Adipose tissue (tissue), 3 donors: ENCODE results near the gene RRAGC. TPM values are rescaled to one million over a fixed set of nuclear protein-coding genes. Genes with fewer than 3 reads are reported as not detected.
A peak's percentile ranks its signal among the peaks of the same experiment; 100 is the strongest.

Source experiments
- H3K27ac ChIP-seq: one replicate; pipeline ENCODE4 v1.5.1; 2013; ENCODE audit warnings: low read depth, low read length
- WGBS, 3 donors: extraction: QIAGEN DNeasy Blood & Tissue Kit; methylation state at CpG; one replicate each; pipeline ENCODE4 v1.1.7; 2013; 5-methylcytosine and 5-hydroxymethylcytosine counted together
- polyA plus RNA-seq, 3 donors: library from polyadenylated mRNA; stranded (reverse); fragments of 200-250 nt; gene quantifications; one replicate each; pipeline ENCODE4 v1.2.3, GENCODE V29; 2013
- donor health status: healthy with polysubstance abuse.
- donor health status: Bipolar disorder and iron deficiency.
- donor health status: healthy.

Gene RRAGC, protein sequence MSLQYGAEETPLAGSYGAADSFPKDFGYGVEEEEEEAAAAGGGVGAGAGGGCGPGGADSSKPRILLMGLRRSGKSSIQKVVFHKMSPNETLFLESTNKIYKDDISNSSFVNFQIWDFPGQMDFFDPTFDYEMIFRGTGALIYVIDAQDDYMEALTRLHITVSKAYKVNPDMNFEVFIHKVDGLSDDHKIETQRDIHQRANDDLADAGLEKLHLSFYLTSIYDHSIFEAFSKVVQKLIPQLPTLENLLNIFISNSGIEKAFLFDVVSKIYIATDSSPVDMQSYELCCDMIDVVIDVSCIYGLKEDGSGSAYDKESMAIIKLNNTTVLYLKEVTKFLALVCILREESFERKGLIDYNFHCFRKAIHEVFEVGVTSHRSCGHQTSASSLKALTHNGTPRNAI
- 10 to 100 TPM in 2 of 3 donors, 1 to 10 TPM in 1; 9.0 to 49.6 (median 27.0) TPM for polyA plus RNA-seq

- WGBS, 3 donors, result 0 to 1% (median 1%) methylated on average over 40 to 70 of the region's 70 CpGs
- peak within 1 kb of the TSS; percentile 61 for H3K27ac ChIP-seq
These were observed at the start of gene RRAGC for GRCh38 chr1:38859561-38860453. RRAGC (minus strand) TSS chr1:38859772; CDS start chr1:38859646, 126 bp downstream.

- WGBS, 3 donors, result 81 to 89% (median 83%) methylated on average over 13 of the region's 13 CpGs
- H3K27ac ChIP-seq, result no peak overlapping the region
These were observed 49.2 kb upstream of the RRAGC start for GRCh38 chr1:38908821-38909220.

DNA sequence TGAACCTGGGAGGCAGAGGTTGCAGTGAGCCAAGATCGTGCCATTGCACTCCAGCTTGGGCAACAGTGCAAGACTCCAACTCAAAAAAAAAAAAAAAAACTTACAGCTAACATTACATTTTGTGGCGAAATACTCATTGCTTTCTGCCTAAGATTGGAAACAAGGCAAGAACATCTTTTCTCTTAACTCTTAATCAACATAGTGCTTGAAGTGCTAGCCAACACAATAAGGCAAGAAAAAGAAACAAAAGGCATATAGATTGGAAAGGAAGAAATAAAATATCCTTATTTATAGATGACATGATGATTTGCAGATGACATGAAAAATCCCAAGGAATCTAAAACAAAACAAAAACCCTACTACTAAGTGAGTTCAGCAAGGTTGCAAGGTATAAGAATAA lies 46.4 kb upstream of the RRAGC start:
- WGBS, 3 donors, result 65 to 97% (median 97%) methylated on average over 2 of the region's 2 CpGs
- H3K27ac ChIP-seq, result no peak overlapping the region

- WGBS, 3 donors, result 47 to 90% (median 79%) methylated on average over 4 of the region's 4 CpGs
These were observed 40.0 kb upstream of the RRAGC start for GRCh38 chr1:38899560-38899959.

GRCh38 chr1:38898653-38899230 lies 39.2 kb upstream of the RRAGC start:
- no peak overlapping the region for H3K27ac ChIP-seq

More at GRCh38 chr1:38899560-38899959, 40.0 kb upstream of the RRAGC start:
- H3K27ac ChIP-seq, result no peak overlapping the region

DNA sequence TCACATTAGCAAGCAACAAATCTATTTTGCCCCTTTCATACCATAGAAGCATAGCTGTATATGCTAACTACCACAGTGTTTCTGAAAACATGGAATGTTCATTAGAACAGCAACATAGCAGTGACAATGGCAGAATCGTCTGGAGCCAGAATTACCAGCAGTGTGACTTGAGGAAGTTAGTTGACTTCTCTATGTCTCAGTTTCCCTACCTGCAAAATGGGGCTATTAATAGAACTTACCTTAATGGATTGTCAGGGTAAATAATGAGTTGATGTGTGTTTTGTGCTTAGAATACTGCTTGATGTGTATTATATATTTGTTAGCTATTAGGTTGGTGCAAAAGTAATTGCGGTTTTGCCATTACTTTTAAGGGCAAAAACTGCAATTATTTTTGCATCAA lies 36.6 kb upstream of the RRAGC start:
- WGBS, 3 donors, result 89 to 94% (median 93%) methylated on average over 2 of the region's 2 CpGs
- H3K27ac ChIP-seq, result no peak overlapping the region

DNA sequence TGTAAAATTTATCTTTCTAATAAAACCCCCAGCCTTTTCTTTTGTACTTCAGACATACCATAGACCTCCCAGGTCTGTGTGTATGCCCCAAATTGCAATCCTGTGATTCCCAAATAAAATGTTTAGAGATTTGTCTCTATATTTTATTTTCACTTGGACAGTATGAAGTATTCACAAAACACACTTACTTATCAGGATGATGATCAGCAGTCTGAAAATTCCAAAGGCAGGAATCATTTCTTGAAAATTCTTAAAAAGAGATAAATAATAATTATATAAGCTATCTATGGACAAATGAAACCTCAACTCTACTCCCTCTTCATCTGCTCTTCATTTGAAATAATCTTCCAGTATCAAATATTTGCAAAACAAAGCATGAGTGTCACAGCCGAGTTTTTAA lies 33.4 kb upstream of the RRAGC start:
- H3K27ac ChIP-seq, result no peak overlapping the region
- 64 to 82% (median 78%) methylated on average over 1 of the region's 1 CpG for WGBS, 3 donors

DNA sequence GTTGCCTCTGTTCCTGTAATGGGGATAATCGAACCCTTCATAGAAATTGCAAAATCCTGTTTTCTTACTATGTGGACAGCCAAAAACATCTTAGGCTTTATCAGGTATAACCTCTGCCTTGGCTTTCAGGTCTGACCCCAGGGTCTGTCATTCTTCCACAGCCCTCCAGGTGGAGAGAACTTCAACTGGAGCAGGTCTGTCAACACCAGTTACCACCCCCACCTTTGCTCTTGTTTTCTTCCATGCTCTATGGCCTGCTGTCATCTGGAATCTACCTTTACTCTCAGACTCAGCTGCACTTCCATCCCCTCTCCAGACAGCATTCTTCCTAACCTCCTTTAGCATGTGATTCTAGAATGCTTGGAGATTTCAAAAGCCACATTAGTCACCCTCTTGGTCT lies 32.2 kb upstream of the RRAGC start:
- WGBS, 3 donors, result 76 to 91% (median 89%) methylated on average over 1 of the region's 1 CpG

GRCh38 chr1:38889589-38889988 lies 30.0 kb upstream of the RRAGC start:
- 56 to 72% (median 68%) methylated on average over 5 of the region's 5 CpGs for WGBS, 3 donors
- H3K27ac ChIP-seq, result no peak overlapping the region

More for the DNA sequence above, 32.2 kb upstream of the RRAGC start:
- no peak overlapping the region for H3K27ac ChIP-seq

DNA sequence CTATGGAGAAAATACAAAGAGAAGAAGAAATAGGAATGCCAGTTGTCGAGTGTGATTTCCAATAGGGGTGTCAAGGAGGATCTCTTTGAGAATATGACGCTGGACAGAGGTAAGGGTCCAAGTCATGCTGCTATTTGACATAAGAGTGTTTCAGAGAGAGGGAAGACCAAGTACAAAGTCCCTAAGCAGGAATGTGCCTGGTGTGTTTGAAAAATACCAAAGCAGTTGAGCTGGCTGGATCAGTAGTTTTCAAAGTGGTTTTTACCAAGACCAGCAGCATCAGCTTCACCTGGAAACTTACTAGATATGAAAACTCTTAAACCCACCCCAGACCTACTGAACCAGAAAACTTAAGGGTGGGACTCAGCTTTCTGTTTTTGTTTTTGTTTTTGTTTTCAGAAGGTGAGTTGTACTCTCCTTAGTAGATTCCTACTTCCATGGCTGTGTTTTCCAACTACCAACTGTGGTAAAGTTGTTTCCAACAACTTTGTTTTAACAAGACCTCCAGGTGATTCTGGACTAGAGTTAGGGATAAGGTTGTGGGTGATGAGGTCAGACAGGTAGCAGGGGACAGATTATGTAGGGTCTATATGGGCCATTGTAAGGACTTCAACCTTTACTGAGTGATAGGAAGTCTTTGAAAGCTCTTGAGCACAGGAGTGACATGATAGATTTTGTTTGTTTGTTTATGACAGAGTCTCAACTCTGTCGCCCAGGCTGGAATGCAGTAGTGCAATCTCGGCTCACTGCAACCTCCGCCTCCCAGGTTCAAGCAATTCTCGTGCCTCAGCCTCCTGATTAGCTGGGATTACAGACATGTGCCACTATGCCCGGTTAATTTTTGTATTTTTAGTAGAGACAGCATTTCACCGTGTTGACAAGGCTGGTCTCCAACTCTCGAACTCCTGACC lies 29.1 kb upstream of the RRAGC start:
- no peak overlapping the region for H3K27ac ChIP-seq
- WGBS, 3 donors, result 83 to 90% (median 90%) methylated on average over 9 of the region's 9 CpGs

DNA sequence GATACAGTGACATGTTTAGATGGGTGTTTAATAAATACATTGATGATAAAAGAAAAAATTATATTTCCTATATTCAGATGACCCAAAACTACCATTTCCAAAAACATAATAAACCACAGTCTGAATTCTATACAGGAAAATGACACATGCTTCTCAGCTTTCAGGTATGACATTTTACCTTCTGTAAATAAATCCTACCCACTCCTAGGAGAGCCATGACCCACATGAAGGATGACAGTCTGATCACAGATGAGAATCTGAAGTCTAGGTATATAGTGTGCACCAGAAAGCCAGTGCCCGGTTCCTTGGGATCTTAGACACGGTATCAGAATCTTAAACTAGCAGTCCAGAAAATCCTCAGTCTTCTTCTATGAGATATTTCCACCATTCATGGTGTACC lies 25.5 kb upstream of the RRAGC start:
- WGBS, 3 donors, result 93 to 97% (median 95%) methylated on average over 2 of the region's 2 CpGs
- H3K27ac ChIP-seq, result no peak overlapping the region

DNA sequence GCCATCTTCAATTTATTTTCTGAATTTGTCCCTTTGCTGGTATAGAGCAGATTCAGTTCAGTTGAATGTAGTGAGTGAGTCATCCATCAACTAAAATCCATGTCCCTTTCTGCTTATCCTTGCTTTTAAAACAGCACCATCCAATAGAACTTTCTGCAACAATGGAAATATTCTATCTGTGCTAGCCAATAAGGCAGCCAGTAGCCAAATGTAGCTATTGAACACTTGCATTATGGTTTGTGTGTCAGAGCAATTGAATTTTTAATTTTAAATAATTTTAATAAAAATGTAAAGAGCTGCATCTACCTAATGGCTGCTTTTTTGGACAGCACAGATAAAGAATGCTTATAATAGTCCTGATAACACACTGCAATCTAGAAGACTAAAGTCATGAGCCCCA lies 21.9 kb upstream of the RRAGC start, which contains the start of gene GJA9:
TSS of gene GJA9 (minus strand) at position 101 of the 400 bp plus-strand sequence. CDS start 5,489 bp downstream, outside the sequence.
- no peak within 1 kb of the TSS for H3K27ac ChIP-seq

DNA sequence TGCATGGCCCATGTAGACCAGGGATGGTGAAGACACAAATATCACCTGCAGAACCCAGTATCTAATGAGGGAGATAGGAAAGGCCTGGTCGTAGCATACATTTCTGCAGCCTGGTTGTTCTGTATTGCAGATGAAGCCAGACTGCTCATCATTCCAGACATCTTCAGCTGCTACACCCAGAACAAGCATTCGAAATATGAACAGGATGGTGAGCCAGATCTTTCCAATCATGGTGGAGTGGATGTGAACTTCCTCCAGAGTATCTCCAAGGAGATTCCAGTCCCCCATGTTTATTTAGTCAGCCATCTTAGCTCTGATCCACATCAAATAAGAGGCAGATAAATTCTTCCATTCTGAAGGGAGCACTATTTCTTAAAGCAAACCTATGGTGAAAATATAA lies 16.2 kb upstream of the RRAGC start:
- no peak overlapping the region for H3K27ac ChIP-seq
- 86 to 91% (median 89%) methylated on average over 2 of the region's 2 CpGs for WGBS, 3 donors

DNA sequence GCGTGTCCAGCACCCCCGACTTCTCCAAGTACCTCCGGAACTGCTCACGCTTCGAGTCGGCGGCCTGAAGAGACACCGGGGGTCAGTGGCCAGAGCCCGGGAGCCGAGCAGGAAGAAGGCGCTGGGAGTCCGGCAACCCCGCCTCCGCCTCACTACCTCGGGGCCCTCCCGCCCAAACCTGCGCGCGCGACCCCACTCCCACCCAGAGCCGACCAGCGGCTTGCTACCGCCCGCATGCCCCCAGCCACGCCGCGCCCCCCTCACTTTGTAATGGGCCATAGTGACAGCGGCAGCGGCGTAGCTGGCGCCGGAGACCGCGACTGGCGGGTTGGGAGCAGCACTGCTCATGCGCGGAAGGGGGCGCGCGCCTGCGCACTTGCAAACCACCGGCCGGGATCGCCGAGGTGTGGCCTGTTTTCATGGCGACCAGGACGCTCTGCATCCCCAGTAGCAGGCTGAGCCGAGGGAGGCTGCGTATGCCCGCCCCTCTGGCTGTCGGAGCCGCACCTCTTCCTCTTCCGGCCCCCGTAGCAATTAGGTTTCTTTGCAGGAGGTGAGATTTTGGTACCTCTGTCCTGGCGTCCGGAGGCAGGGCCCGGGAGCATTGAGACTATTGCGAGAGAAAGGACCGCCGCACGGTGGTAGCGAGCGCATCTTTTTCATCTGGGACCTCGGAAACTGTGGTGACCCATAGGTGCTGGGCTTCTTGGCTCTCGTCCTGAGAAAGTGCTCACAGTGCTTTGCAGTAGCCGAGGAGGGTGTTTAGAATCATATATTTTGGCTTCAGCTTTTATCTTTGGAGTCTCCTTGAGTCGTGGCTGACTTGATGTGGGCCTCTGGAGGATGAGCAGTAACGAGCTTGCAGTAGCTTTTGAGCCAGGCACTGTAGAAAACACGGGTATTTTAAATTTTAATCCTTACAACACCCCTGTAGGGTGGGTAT lies 13.7 kb upstream of the RRAGC start, which contains the start of gene MYCBP:
TSS of gene MYCBP (minus strand) at position 322 of the 943 bp plus-strand sequence. CDS start at position 279, 43 bp downstream.
- peak within 1 kb of the TSS; percentile 2 for H3K27ac ChIP-seq
- 0 to 1% (median 0%) methylated on average over 63 to 69 of the region's 69 CpGs for WGBS, 3 donors

GRCh38 chr1:38872401-38873026 lies 12.9 kb upstream of the RRAGC start:
- WGBS, 3 donors, result 3 to 5% (median 5%) methylated on average over 24 to 25 of the region's 25 CpGs

GRCh38 chr1:38870996-38871395 lies 11.4 kb upstream of the RRAGC start:
- WGBS, 3 donors, result 78 to 94% (median 92%) methylated on average over 8 of the region's 8 CpGs
- H3K27ac ChIP-seq, result no peak overlapping the region

More at GRCh38 chr1:38872401-38873026, 12.9 kb upstream of the RRAGC start:
- H3K27ac ChIP-seq, result peak overlapping the region; percentile 2
